Mesendoderm (in vitro differentiated cells): ENCODE measurements around the gene TGFBR1.

Experiments
- DNase-seq: peaks from one replicate; pipeline ENCODE4 v3.0.0; 2013
- H2AK5ac ChIP-seq: 2 replicates; pipeline ENCODE4 v1.6.1; 2013; ENCODE audit warnings: low read length, inconsistent platforms
- H2BK120ac ChIP-seq: 2 replicates; pipeline ENCODE4 v1.6.1; 2013; ENCODE audit warnings: low read depth, mild to moderate bottlenecking, low read length, moderate library complexity, mixed read lengths
- H2BK15ac ChIP-seq: replicated peaks from 2 replicates; pipeline ENCODE4 v1.6.1; 2013; ENCODE audit warnings: low read depth, mild to moderate bottlenecking, moderate library complexity
- H2BK5ac ChIP-seq: 2 replicates; pipeline ENCODE4 v1.6.1; 2013; ENCODE audit warnings: low read length, inconsistent platforms
- H3K18ac ChIP-seq: 2 replicates; pipeline ENCODE4 v1.6.1; 2013; ENCODE audit warnings: mild to moderate bottlenecking, low read length, mixed read lengths
- H3K23ac ChIP-seq: one replicate; pipeline ENCODE4 v1.6.1; 2013; ENCODE audit warnings: low read length
- H3K27ac ChIP-seq: 2 replicates; pipeline ENCODE4 v1.5.1; 2013; ENCODE audit warnings: low read depth, mild to moderate bottlenecking, inconsistent platforms, low read length, moderate library complexity
- H3K27me3 ChIP-seq: 2 replicates; pipeline ENCODE4 v1.6.1; 2013; ENCODE audit warnings: low read length, control low read depth, mild to moderate bottlenecking, inconsistent platforms; ENCODE audit not compliant: insufficient read depth, poor library complexity
- H3K36me3 ChIP-seq: 2 replicates; pipeline ENCODE4 v1.6.1; 2013; ENCODE audit warnings: low read length, inconsistent platforms; ENCODE audit not compliant: control insufficient read depth, insufficient read depth
- H3K4ac ChIP-seq: one replicate; pipeline ENCODE4 v1.6.1; 2013; ENCODE audit warnings: low read depth, mild to moderate bottlenecking, low read length, moderate library complexity
- H3K4me1 ChIP-seq: 2 replicates; pipeline ENCODE4 v1.6.1; 2013; ENCODE audit warnings: low read depth, low read length, inconsistent platforms; ENCODE audit not compliant: control insufficient read depth
- H3K4me2 ChIP-seq: 2 replicates; pipeline ENCODE4 v1.6.1; 2013; ENCODE audit warnings: low read length
- H3K4me3 ChIP-seq: 2 replicates; pipeline ENCODE4 v1.5.1; 2013; ENCODE audit warnings: mild to moderate bottlenecking, low read length
- H3K56ac ChIP-seq: one replicate; pipeline ENCODE4 v1.6.1; 2013; ENCODE audit warnings: low read length
- H3K79me1 ChIP-seq: 2 replicates; pipeline ENCODE4 v1.6.1; 2013; ENCODE audit warnings: low read length, inconsistent platforms
- H3K79me2 ChIP-seq: 2 replicates; pipeline ENCODE4 v1.6.1; 2013; ENCODE audit warnings: mild to moderate bottlenecking, low read length; ENCODE audit not compliant: control insufficient read depth, insufficient read depth
- H3K9ac ChIP-seq: 2 replicates; pipeline ENCODE4 v1.6.1; 2013; ENCODE audit warnings: low read length, inconsistent platforms
- H4K5ac ChIP-seq: one replicate; pipeline ENCODE4 v1.6.1; 2013; ENCODE audit warnings: low read length
- H4K8ac ChIP-seq: one replicate; pipeline ENCODE4 v1.6.1; 2013; ENCODE audit warnings: low read depth, mild to moderate bottlenecking, control low read depth, low read length, moderate library complexity
- WGBS: extraction: QIAGEN DNeasy Blood & Tissue Kit; methylation state at CpG from one replicate; pipeline ENCODE4 v1.1.7; 2013; ENCODE audit warnings: low lambda C conversion rate, missing lambda C conversion rate; ENCODE audit not compliant: insufficient coverage; ENCODE audit errors: extremely low coverage; 5-methylcytosine and 5-hydroxymethylcytosine counted together

Gene TGFBR1

DNA sequence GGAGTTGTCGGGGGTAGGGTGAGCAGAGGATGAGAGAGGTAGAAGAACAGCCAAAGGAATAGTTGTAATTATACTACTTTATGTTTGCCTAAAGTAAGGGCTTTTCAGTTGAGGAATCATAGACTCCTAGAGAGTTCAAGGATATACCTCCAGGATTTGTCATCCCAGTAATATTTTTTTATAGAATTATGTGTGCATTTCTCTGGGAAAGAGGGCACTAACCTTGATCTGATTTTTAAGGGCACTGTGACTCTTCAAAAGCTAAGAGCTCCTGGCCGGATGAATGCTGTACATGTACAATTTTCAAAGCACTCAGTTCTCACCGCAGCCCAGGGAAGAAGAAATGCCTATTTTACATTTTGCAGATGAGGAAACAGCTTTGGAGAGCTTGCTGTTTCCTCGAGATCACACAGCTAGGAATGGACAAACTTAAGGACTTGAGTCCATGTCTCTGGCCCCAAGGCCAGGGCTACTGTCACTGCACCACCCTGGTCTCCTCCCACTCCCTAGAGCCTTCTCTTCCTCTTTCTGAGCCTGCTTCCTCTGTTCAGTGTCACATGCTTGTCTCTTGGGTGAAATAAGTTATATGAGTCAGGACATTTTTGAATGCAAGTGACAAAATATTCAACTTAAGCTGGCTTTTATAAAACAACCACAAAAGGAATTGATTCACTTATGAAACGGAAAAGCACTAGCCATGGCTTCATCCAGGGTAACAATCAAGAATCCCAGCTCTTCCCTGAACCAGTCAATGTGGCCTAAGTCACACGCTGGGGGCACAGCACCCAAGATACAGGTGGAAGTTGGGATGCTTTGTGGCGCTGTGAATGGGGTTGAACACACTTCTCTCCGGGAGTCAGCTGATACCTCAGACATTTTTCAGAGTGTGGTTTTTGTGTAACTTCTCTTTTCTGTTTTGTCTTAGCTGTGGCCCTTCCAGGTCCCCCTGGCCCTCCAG is 45.7 kb upstream of the TGFBR1 start:
- Histone ChIP-seq H3K23ac (no peak overlapping the region), H3K4me2 (no peak overlapping the region), H3K56ac (no peak overlapping the region), H3K27me3 (no peaks in the 10 kb centered on the region), H3K27ac (no peak overlapping the region), H2BK15ac (no peak overlapping the region), H3K79me2 (no peaks in the 10 kb centered on the region), H2BK120ac (no peak overlapping the region), H3K36me3 (no peaks in the 10 kb centered on the region), H4K8ac (no peak overlapping the region), H4K5ac (no peak overlapping the region), H3K4me1 (no peaks in the 10 kb centered on the region), H3K9ac (no peak overlapping the region), H3K18ac (no peak overlapping the region), H3K79me1 (no peaks in the 10 kb centered on the region), H2AK5ac (no peak overlapping the region), H3K4me3 (no peak overlapping the region), H2BK5ac (no peak overlapping the region), H3K4ac (no peak overlapping the region)
- WGBS, result no CpG with 5 or more reads among the region's 8 CpGs
- no peak for DNase-seq

DNA sequence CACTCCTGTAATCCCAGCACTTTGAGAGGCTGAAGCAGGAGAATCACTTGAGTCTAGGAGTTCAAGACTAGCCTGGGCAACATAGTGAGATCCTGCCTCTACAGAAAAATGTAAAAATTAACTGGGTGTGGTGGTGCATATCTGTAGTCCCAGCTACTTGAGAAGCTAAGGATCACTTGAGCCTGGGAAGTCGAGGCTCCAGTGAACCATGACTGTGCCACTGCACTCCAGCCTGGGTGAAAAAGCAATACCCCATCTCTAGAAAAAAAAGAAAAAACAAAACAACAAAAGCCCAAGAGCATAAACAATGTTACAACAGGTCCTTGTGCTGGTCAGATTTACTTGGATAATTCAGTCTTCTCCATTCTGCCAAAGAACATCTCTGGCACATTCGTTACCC is 44.3 kb upstream of the TGFBR1 start:
- no peaks in the 10 kb centered on the region for H3K79me1 ChIP-seq
- no peak overlapping the region for H3K18ac ChIP-seq
- H4K8ac ChIP-seq, result no peak overlapping the region
- no peak overlapping the region for H3K9ac ChIP-seq
- no peak overlapping the region for H3K56ac ChIP-seq
- H3K79me2 ChIP-seq, result no peaks in the 10 kb centered on the region
- no peak for DNase-seq
- no peaks in the 10 kb centered on the region for H3K4me1 ChIP-seq
- H3K4me2 ChIP-seq, result no peak overlapping the region
- no peak overlapping the region for H3K23ac ChIP-seq
- no peak overlapping the region for H3K4ac ChIP-seq
- H3K27me3 ChIP-seq, result no peaks in the 10 kb centered on the region
- no peak overlapping the region for H2BK120ac ChIP-seq
- WGBS, result no CpG with 5 or more reads among the region's 2 CpGs
- no peak overlapping the region for H3K27ac ChIP-seq
- no peak overlapping the region for H2BK15ac ChIP-seq
- H2BK5ac ChIP-seq, result no peak overlapping the region
- no peaks in the 10 kb centered on the region for H3K36me3 ChIP-seq
- no peak overlapping the region for H3K4me3 ChIP-seq
- H4K5ac ChIP-seq, result no peak overlapping the region
- H2AK5ac ChIP-seq, result no peak overlapping the region

DNA sequence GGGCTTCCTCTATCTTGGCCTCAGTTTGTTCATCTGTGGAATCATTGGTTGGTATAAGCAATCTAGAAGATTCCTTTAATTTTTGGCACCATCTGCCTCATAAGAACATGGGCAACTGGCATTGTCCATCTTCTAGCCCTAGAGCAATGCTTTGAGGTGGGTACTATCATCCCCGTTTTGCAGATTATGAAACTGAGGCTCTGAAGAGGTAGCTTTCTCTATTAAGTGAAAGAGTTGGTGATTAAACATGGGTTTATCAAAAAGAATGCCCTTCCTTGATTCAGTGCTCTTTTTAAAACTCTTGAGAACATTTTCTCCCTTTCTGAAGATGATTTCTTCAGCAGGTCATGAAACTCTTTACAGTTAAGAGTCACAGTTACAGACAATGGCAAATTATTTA is 42.4 kb upstream of the TGFBR1 start:
- H4K5ac ChIP-seq, result no peak overlapping the region
- no peak overlapping the region for H3K56ac ChIP-seq
- H3K36me3 ChIP-seq, result no peaks in the 10 kb centered on the region
- H3K27ac ChIP-seq, result no peak overlapping the region
- no peak overlapping the region for H3K9ac ChIP-seq
- H3K4me2 ChIP-seq, result no peak overlapping the region
- no peak for DNase-seq
- H2BK5ac ChIP-seq, result no peak overlapping the region
- no peaks in the 10 kb centered on the region for H3K27me3 ChIP-seq
- H2BK15ac ChIP-seq, result no peak overlapping the region
- H4K8ac ChIP-seq, result no peak overlapping the region
- H2AK5ac ChIP-seq, result no peak overlapping the region
- H3K4me3 ChIP-seq, result no peak overlapping the region
- H3K79me1 ChIP-seq, result no peaks in the 10 kb centered on the region
- no peak overlapping the region for H2BK120ac ChIP-seq
- H3K4me1 ChIP-seq, result peaks cover 2% of the 10 kb centered on the region
- H3K23ac ChIP-seq, result no peak overlapping the region
- WGBS, result no CpG with 5 or more reads among the region's 1 CpG
- no peak overlapping the region for H3K18ac ChIP-seq
- H3K79me2 ChIP-seq, result no peaks in the 10 kb centered on the region
- H3K4ac ChIP-seq, result no peak overlapping the region

DNA sequence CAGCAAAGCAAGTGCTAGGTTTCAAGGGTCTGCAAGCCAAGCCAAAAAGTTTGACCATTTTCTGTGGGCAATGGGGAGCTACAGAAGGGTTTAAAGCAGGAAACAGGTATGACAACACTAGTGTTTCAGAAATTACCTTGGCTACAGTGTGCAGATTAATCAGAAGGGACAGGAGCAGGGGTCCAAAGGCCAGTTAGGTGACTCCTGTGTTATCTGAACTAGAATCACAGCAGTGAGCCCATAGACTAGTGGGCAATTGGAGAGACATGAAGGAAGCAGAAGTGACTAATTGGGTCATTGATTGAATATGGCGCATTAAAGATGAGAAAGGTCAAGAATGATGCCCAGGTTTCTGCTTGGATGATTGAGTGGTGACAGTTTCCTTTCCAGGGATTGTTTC is 41.4 kb upstream of the TGFBR1 start:
- no peak overlapping the region for H4K5ac ChIP-seq

DNA sequence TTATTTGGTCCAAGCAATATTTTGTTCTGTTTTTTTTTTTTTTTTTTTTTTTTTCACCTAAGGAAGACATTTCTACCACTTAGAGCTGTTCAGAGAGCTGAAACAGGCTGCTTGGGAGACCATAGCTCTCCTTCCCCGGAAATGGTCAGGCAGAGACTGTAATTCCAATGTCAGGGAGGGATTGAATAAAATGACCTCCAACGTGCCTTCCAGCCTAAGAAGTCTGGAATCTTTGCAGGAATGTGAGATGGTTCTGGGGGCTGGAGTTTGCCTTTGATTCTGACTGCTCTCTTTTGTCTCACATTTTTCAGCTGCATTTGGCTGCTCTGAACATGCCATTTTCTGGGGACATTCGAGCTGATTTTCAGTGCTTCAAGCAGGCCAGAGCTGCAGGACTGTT is 38.3 kb upstream of the TGFBR1 start:
- no peaks in the 10 kb centered on the region for H3K79me2 ChIP-seq
- peak; percentile 29 for DNase-seq
- H3K4me2 ChIP-seq, result no peak overlapping the region
- no peak overlapping the region for H3K56ac ChIP-seq
- H4K5ac ChIP-seq, result no peak overlapping the region
- no peak overlapping the region for H3K23ac ChIP-seq
- peaks cover 2% of the 10 kb centered on the region for H3K4me1 ChIP-seq
- H3K27me3 ChIP-seq, result no peaks in the 10 kb centered on the region
- H2BK5ac ChIP-seq, result no peak overlapping the region
- H3K36me3 ChIP-seq, result no peaks in the 10 kb centered on the region
- H3K79me1 ChIP-seq, result no peaks in the 10 kb centered on the region
- H3K27ac ChIP-seq, result no peak overlapping the region
- no peak overlapping the region for H2BK15ac ChIP-seq
- H3K4ac ChIP-seq, result no peak overlapping the region
- no peak overlapping the region for H3K4me3 ChIP-seq
- no peak overlapping the region for H3K18ac ChIP-seq
- H2AK5ac ChIP-seq, result no peak overlapping the region
- H2BK120ac ChIP-seq, result no peak overlapping the region
- no CpG with 5 or more reads among the region's 3 CpGs for WGBS
- H3K9ac ChIP-seq, result no peak overlapping the region
- H4K8ac ChIP-seq, result no peak overlapping the region

More for the DNA sequence above, 41.4 kb upstream of the TGFBR1 start:
- H2BK15ac ChIP-seq, result no peak overlapping the region
- no peak overlapping the region for H2BK5ac ChIP-seq
- H3K79me2 ChIP-seq, result no peaks in the 10 kb centered on the region
- H2AK5ac ChIP-seq, result no peak overlapping the region
- no peak overlapping the region for H3K18ac ChIP-seq
- WGBS, result no CpG with 5 or more reads among the region's 1 CpG
- H3K23ac ChIP-seq, result no peak overlapping the region
- H3K79me1 ChIP-seq, result no peaks in the 10 kb centered on the region
- H4K8ac ChIP-seq, result no peak overlapping the region
- H3K4me2 ChIP-seq, result no peak overlapping the region
- no peaks in the 10 kb centered on the region for H3K27me3 ChIP-seq
- no peak overlapping the region for H2BK120ac ChIP-seq
- H3K56ac ChIP-seq, result no peak overlapping the region
- no peaks in the 10 kb centered on the region for H3K36me3 ChIP-seq
- no peak overlapping the region for H3K4me3 ChIP-seq
- DNase-seq, result no peak
- H3K4me1 ChIP-seq, result peaks cover 2% of the 10 kb centered on the region
- no peak overlapping the region for H3K4ac ChIP-seq
- H3K27ac ChIP-seq, result no peak overlapping the region
- H3K9ac ChIP-seq, result no peak overlapping the region
